K562 (cell line): ENCODE data around the gene LOXHD1. TPM values are rescaled to one million over a fixed set of nuclear protein-coding genes. Genes with fewer than 3 reads are reported as not detected.

Experiments used
- DPF2 ChIP-seq: fragments of 450-650 bp; IDR thresholded peaks from 2 replicates; pipeline ENCODE4 v1.6.1; 2016
- NONO ChIP-seq, 2 experiments: fragments of 200-400 bp in 1 of 2; fragments of 450-650 bp in 1 of 2; formaldehyde crosslinking in 1 of 2; IDR thresholded peaks; 2 replicates each; pipeline ENCODE4 v1.6.1; 2017; ENCODE audit warnings: low read depth in 2 of 2, mild to moderate bottlenecking in 2 of 2, moderate library complexity in 2 of 2, low read length in 1 of 2
- SAP30 ChIP-seq: fragments of 200-600 bp; sonication (generic); IDR thresholded peaks from 2 replicates; pipeline ENCODE4 v1.6.1; 2012; ENCODE audit warnings: borderline replicate concordance, low read depth, mild to moderate bottlenecking, moderate library complexity, low read length, control low read depth, inconsistent platforms; ENCODE audit not compliant: insufficient read depth, poor library complexity, severe bottlenecking
- ZFP30 ChIP-seq: fragments of 250-450 bp; sonication (Bioruptor Pico); IDR thresholded peaks from 2 replicates; pipeline ENCODE4 v1.8.0; 2022; ENCODE audit warnings: moderate library complexity, mild to moderate bottlenecking, inconsistent platforms, borderline replicate concordance
- polyA plus RNA-seq, 8 experiments: library from polyadenylated mRNA; depleted of rRNA in 4 of 8; stranded (reverse) in 5 of 8; unstranded in 3 of 8; fragments of >200 nt; fragmentation: Nextera tagmentation in 2 of 8; fragmentation: Illumina TruSeq in 1 of 8; extraction: Ambion mirVana in 2 of 8; extraction: Trizol in 1 of 8; gene quantifications; 2 replicates each; pipeline versions ENCODE4 v1.2.1 to v1.2.3, GENCODE V29; 2011 to 2014; ENCODE audit warnings: inconsistent platforms in 1 of 8, missing spikeins in 1 of 8
- total RNA-seq, 7 experiments: library from RNA; depleted of rRNA in 6 of 7; stranded (reverse); fragments of >200 nt in 6 of 7; fragmentation: Illumina TruSeq in 2 of 7; extraction: Trizol in 2 of 7; gene quantifications; 2 replicates each; pipeline versions ENCODE4 v1.2.1 to v1.2.3, GENCODE V29; 2011 to 2021; ENCODE audit warnings: low replicate concordance in 1 of 7
- TF ChIP-seq, protein P1 (sequence below), 2 experiments: fragments of 450-650 bp; IDR thresholded peaks; 2 replicates each; pipeline ENCODE4 v1.6.1; 2016; ENCODE audit warnings: mild to moderate bottlenecking in 2 of 2, borderline replicate concordance in 1 of 2, low read depth in 1 of 2, moderate library complexity in 1 of 2
- TF ChIP-seq, protein P2 (sequence below): fragments of 450-650 bp; conservative IDR thresholded peaks from 2 replicates; pipeline ENCODE4 v1.6.1; 2016; ENCODE audit warnings: missing genetic modification characterization, low read depth, mild to moderate bottlenecking, missing compliant biosample characterization, moderate library complexity
- TF ChIP-seq, protein P3 (sequence below), 2 experiments: fragments of 450-650 bp; formaldehyde crosslinking in 1 of 2; IDR thresholded peaks; 2 replicates each; pipeline versions ENCODE4 v1.4.0 to v1.6.1; 2014 to 2020; ENCODE audit warnings: mild to moderate bottlenecking in 2 of 2, borderline replicate concordance in 1 of 2, low read depth in 1 of 2

Gene LOXHD1
- total and polyA plus RNA-seq, 9 of the 15 experiments (the other 6 are each of a cell fraction or from before 2014, with no cell fraction given): not detected

DNA sequence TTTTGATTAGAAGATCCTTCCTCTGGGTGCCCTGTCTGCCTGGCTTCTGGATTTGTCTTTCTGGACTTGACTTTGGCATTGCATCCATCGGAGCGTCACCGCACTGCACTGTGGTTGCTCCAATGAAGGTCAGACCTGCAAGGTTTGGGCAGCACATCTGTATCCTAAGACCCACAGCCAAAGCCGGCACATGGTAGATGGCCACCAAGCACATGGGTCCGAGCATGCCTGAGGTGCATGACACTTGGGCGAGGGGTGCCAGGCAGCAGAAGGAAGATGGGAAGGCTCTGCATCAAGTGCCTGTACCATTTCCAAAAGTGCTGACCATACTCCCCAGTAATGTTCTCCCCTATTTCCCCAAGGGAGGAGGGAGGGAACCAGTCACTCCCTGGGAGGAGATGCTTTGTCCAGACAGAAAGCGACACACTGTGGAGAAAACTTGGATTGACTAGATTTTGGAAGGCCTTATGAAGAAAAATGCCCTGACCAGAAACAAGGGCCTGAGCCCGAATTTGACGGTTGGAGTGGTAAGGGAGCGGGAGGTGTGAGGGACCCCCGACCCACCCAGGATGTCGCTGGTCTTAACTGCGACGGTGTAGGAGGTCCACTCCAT is 149.9 kb downstream of the LOXHD1 start (continued):
- TF ChIP-seq, protein P1, sequence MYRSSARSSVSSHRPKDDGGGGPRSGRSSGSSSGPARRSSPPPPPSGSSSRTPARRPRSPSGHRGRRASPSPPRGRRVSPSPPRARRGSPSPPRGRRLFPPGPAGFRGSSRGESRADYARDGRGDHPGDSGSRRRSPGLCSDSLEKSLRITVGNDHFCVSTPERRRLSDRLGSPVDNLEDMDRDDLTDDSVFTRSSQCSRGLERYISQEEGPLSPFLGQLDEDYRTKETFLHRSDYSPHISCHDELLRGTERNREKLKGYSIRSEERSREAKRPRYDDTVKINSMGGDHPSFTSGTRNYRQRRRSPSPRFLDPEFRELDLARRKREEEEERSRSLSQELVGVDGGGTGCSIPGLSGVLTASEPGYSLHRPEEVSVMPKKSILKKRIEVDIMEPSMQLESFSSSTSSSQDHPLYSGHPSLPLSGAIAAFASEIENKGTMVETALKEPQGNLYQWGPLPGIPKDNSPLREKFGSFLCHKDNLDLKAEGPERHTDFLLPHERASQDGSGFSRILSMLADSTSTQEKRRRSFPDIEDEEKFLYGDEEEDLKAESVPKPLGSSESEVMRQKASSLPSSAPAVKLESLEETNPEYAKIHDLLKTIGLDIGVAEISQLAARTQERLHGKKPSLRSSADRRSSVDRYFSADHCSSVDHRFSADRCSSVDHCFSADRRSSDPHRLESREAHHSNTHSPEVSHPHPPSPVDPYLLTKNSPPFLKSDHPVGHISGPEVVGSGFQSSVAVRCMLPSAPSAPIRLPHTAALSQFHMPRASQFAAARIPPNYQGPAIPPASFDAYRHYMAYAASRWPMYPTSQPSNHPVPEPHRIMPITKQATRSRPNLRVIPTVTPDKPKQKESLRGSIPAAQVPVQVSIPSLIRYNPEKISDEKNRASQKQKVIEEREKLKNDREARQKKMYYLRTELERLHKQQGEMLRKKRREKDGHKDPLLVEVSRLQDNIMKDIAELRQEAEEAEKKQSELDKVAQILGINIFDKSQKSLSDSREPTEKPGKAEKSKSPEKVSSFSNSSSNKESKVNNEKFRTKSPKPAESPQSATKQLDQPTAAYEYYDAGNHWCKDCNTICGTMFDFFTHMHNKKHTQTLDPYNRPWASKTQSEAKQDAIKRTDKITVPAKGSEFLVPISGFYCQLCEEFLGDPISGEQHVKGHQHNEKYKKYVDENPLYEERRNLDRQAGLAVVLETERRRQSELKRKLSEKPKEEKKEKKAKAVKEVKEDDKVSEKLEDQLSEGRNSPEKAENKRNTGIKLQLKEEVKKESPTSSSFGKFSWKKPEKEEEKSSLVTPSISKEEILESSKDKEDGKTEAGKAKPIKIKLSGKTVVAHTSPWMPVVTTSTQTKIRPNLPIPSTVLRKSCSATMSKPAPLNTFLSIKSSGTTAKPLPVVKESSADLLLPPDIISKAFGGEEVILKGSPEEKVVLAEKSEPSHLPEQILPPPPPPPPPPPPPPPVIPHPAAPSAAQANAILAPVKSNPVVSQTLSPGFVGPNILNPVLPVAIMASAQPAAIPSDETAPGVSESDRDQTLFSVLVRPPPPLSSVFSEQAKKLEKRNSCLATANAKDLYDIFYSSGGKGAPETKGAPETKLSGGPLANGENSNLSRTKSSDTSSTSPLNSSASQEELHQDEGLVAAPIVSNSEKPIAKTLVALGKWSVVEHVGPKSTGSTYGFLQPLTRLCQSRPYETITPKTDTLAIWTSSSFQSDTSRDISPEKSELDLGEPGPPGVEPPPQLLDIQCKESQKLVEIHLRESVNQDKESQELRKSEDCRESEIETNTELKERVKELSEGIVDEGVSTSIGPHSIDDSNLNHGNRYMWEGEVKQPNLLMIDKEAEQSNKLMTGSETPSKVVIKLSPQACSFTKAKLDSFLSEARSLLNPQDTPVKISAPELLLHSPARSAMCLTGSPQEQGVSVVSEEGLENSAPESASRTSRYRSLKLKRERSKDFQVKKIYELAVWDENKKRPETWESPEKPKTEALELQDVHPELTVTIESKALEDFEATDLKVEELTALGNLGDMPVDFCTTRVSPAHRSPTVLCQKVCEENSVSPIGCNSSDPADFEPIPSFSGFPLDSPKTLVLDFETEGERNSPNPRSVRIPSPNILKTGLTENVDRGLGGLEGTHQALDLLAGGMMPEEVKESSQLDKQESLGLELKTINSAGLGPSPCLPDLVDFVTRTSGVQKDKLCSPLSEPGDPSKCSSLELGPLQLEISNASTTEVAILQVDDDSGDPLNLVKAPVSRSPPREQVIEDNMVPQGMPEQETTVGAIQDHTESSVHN (IDR thresholded peaks at IDR 0.05; ENCODE audit: borderline replicate concordance in 1 of 2, low read depth in 1 of 2): no peak
- TF ChIP-seq ZFP30 (CRISPR knock-in tag): no peak
- TF ChIP-seq, protein P2, sequence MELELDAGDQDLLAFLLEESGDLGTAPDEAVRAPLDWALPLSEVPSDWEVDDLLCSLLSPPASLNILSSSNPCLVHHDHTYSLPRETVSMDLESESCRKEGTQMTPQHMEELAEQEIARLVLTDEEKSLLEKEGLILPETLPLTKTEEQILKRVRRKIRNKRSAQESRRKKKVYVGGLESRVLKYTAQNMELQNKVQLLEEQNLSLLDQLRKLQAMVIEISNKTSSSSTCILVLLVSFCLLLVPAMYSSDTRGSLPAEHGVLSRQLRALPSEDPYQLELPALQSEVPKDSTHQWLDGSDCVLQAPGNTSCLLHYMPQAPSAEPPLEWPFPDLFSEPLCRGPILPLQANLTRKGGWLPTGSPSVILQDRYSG: no peak
- TF ChIP-seq, protein P3, sequence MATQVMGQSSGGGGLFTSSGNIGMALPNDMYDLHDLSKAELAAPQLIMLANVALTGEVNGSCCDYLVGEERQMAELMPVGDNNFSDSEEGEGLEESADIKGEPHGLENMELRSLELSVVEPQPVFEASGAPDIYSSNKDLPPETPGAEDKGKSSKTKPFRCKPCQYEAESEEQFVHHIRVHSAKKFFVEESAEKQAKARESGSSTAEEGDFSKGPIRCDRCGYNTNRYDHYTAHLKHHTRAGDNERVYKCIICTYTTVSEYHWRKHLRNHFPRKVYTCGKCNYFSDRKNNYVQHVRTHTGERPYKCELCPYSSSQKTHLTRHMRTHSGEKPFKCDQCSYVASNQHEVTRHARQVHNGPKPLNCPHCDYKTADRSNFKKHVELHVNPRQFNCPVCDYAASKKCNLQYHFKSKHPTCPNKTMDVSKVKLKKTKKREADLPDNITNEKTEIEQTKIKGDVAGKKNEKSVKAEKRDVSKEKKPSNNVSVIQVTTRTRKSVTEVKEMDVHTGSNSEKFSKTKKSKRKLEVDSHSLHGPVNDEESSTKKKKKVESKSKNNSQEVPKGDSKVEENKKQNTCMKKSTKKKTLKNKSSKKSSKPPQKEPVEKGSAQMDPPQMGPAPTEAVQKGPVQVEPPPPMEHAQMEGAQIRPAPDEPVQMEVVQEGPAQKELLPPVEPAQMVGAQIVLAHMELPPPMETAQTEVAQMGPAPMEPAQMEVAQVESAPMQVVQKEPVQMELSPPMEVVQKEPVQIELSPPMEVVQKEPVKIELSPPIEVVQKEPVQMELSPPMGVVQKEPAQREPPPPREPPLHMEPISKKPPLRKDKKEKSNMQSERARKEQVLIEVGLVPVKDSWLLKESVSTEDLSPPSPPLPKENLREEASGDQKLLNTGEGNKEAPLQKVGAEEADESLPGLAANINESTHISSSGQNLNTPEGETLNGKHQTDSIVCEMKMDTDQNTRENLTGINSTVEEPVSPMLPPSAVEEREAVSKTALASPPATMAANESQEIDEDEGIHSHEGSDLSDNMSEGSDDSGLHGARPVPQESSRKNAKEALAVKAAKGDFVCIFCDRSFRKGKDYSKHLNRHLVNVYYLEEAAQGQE (IDR thresholded peaks at IDR 0.05; ENCODE audit: borderline replicate concordance): peak; percentile 24; the same call in 1 of the 2 replicates
- TF ChIP-seq, protein P3 (CRISPR knock-in tag; IDR thresholded peaks at IDR 0.05; ENCODE audit: low read depth): no peak
- TF ChIP-seq SAP30: no peak
- TF ChIP-seq DPF2: no peak
- no peak for TF ChIP-seq NONO (IDR thresholded peaks at IDR 0.05; ENCODE audit: low read depth in 2 of 2, low read length in 1 of 2)
